ACC112 (cell line): Measurements from ENCODE around the gene GPSM1.
"Not testable (repeated sequence)": the region's sequence is repeated elsewhere in the genome, so short reads cannot be mapped to it uniquely, and the experiment has no call there.

Experiments used
- H2AFZ ChIP-seq: fragments of 200-600 bp; sonication (generic); one replicate; pipeline ENCODE4 v1.6.0; 2017; ENCODE audit warnings: antibody characterized with exemption, low read length; ENCODE audit not compliant: unreplicated experiment
- H3K27ac ChIP-seq: fragments of 200-600 bp; sonication (generic); 2 replicates; pipeline ENCODE4 v1.5.1; 2014; ENCODE audit warnings: low read depth, mild to moderate bottlenecking, antibody characterized with exemption, low read length, moderate library complexity
- H3K27me3 ChIP-seq: fragments of 200-600 bp; sonication (generic); 2 replicates; pipeline ENCODE4 v1.6.1; 2014; ENCODE audit warnings: mild to moderate bottlenecking, antibody characterized with exemption, low read length, moderate library complexity, mixed read lengths; ENCODE audit not compliant: insufficient read depth
- H3K36me3 ChIP-seq: fragments of 200-600 bp; sonication (generic); 2 replicates; pipeline ENCODE4 v1.6.1; 2016; ENCODE audit warnings: mild to moderate bottlenecking, antibody characterized with exemption, low read length, moderate library complexity, mixed read lengths; ENCODE audit not compliant: insufficient read depth
- H3K4me1 ChIP-seq: fragments of 200-600 bp; sonication (generic); one replicate; pipeline ENCODE4 v1.6.1; 2016; ENCODE audit warnings: low read length, mixed read lengths; ENCODE audit not compliant: insufficient read depth, unreplicated experiment, control insufficient read depth
- H3K4me3 ChIP-seq: fragments of 200-600 bp; sonication (generic); 2 replicates; pipeline ENCODE4 v1.5.1; 2014; ENCODE audit warnings: mild to moderate bottlenecking, low read depth, low read length
- H3K79me2 ChIP-seq: fragments of 200-600 bp; sonication (generic); one replicate; pipeline ENCODE4 v1.6.0; 2016; ENCODE audit warnings: low read length; ENCODE audit not compliant: control insufficient read depth, unreplicated experiment, insufficient read depth

GPSM1 gene

GRCh38 chr9:136312436-136312835, 14.9 kb upstream of the GPSM1 start:
- no peaks in the 10 kb centered on the region for H3K27me3 ChIP-seq
- H3K79me2 ChIP-seq: no peaks in the 10 kb centered on the region
- no peaks in the 10 kb centered on the region for H3K4me1 ChIP-seq
- H3K4me3 ChIP-seq: no peak overlapping the region
- H3K36me3 ChIP-seq: no peaks in the 10 kb centered on the region
- H3K27ac ChIP-seq: no peak overlapping the region
- no peak overlapping the region for H2AFZ ChIP-seq

GRCh38 chr9:136313111-136314055, 14.0 kb upstream of the GPSM1 start:
- Histone ChIP-seq H3K27ac (no peak overlapping the region), H3K36me3 (no peaks in the 10 kb centered on the region), H3K4me1 (no peaks in the 10 kb centered on the region), H3K4me3 (no peak overlapping the region), H2AFZ (no peak overlapping the region), H3K79me2 (no peaks in the 10 kb centered on the region), H3K27me3 (no peaks in the 10 kb centered on the region)

DNA sequence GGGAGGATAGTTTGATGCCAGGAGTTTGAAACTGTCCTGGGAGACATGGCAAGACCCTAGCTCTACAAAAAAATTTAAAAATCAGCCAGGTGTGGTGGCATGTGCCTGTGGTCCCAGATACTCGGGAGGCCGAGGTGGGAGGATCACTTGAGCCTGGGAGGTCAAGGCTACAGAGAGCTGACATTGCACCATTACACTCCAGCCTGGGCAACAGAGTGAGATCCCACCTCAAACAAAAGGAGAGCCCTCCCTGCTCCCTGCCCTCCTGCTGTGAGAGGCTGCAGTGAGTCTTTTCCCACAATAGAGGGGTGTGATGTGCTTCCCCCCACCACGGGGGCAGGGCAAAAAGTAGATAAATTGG, 13.3 kb upstream of the GPSM1 start:
- Histone ChIP-seq H2AFZ (no peak overlapping the region), H3K4me1 (no peaks in the 10 kb centered on the region), H3K4me3 (no peak overlapping the region), H3K79me2 (no peaks in the 10 kb centered on the region), H3K27ac (no peak overlapping the region), H3K27me3 (no peaks in the 10 kb centered on the region), H3K36me3 (no peaks in the 10 kb centered on the region)

GRCh38 chr9:136314944-136315343, 12.4 kb upstream of the GPSM1 start:
- H3K4me1 ChIP-seq: no peaks in the 10 kb centered on the region
- H3K79me2 ChIP-seq: no peaks in the 10 kb centered on the region

GRCh38 chr9:136316271-136316751, 11.0 kb upstream of the GPSM1 start:
- H3K36me3 ChIP-seq: no peaks in the 10 kb centered on the region
- no peak overlapping the region for H2AFZ ChIP-seq
- no peak overlapping the region for H3K4me3 ChIP-seq
- no peaks in the 10 kb centered on the region for H3K79me2 ChIP-seq
- no peaks in the 10 kb centered on the region for H3K4me1 ChIP-seq
- no peaks in the 10 kb centered on the region for H3K27me3 ChIP-seq
- no peak overlapping the region for H3K27ac ChIP-seq

More at GRCh38 chr9:136314944-136315343, 12.4 kb upstream of the GPSM1 start:
- H3K36me3 ChIP-seq: no peaks in the 10 kb centered on the region
- H3K27ac ChIP-seq: no peak overlapping the region
- H3K4me3 ChIP-seq: no peak overlapping the region
- no peaks in the 10 kb centered on the region for H3K27me3 ChIP-seq
- H2AFZ ChIP-seq: no peak overlapping the region

GRCh38 chr9:136316896-136317676, 10.3 kb upstream of the GPSM1 start:
- H3K4me1 ChIP-seq: no peaks in the 10 kb centered on the region
- H3K4me3 ChIP-seq: no peak overlapping the region
- no peak overlapping the region for H3K27ac ChIP-seq
- no peaks in the 10 kb centered on the region for H3K79me2 ChIP-seq
- H2AFZ ChIP-seq: no peak overlapping the region
- no peaks in the 10 kb centered on the region for H3K36me3 ChIP-seq
- no peaks in the 10 kb centered on the region for H3K27me3 ChIP-seq

DNA sequence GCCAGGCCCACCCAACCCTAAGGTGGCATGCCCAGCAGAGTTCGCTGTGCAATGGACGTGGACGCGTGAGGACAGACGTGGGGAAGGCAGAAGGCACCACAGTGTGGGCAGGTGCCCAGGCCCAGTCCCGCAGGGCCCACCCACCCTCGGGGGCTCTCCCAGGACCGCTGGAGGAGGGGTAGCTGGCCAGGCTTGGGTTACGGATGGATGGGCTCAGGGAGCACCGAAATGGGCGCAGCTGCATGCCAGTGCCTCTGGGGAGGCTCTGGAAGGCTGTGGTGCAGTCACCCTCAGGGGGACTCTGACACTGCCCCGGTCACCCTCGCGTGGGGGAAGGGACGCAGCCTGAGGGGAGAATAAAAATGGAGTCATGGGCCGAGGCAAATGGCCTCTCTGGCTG, 9.6 kb upstream of the GPSM1 start:
- Histone ChIP-seq H3K79me2 (no peaks in the 10 kb centered on the region), H3K4me3 (no peak overlapping the region), H3K27me3 (no peaks in the 10 kb centered on the region), H2AFZ (no peak overlapping the region), H3K36me3 (no peaks in the 10 kb centered on the region), H3K27ac (no peak overlapping the region), H3K4me1 (no peaks in the 10 kb centered on the region)

- no peak overlapping the region for H2AFZ ChIP-seq
- H3K4me1 ChIP-seq: no peaks in the 10 kb centered on the region
- no peaks in the 10 kb centered on the region for H3K36me3 ChIP-seq
- H3K27me3 ChIP-seq: no peaks in the 10 kb centered on the region
- no peak overlapping the region for H3K27ac ChIP-seq
- H3K79me2 ChIP-seq: no peaks in the 10 kb centered on the region
- H3K4me3 ChIP-seq: no peak overlapping the region
These were observed 9.1 kb upstream of the GPSM1 start for GRCh38 chr9:136318111-136318775.

DNA sequence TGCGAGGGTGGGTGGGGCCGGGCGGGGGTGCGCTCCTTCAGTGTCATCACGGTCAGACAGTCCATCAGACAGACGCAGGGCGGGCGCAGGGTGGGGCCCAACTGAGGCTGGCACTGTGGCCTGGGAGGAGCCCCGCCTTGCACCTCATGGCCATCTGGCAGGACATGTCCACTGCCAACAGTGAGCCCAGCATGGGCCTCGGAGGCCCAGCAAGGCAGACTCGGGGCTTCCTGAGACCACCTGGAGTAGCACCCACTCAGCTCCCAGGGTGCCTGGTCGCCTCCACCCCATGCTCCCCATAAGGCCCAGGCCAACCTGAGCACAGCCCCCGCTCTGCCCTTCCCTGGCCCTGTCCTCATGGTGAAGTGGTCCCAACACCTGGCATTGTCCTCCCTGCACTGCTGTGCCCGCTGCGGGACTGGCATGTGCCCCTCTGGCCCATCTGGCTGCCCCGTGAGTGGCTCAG, 8.5 kb upstream of the GPSM1 start:
- H3K27me3 ChIP-seq: no peaks in the 10 kb centered on the region
- H3K4me1 ChIP-seq: no peaks in the 10 kb centered on the region

DNA sequence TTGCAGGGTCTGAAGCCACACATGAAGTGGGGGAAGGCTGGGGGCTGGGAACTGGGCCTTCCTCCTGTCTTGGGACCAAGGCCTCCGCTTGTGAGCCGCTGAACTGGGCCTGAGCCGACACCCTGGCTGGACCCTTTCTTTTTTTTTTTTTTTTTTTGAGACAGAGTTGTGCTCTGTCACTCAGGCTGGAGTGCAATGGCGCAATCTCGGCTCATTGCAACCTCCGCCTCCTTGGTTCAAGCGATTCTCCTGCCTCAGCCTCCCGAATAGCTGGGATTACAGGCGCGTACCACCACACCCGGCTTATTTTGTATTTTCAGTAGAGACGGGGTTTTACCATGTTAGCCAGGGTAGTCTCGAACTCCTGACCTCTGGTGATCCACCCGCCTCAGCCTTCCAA, 8.1 kb upstream of the GPSM1 start:
- H3K4me1 ChIP-seq, H3K4me3 ChIP-seq, H3K79me2 ChIP-seq, H3K27me3 ChIP-seq, H3K36me3 ChIP-seq, H3K27ac ChIP-seq, H2AFZ ChIP-seq: not testable (repeated sequence)

More for the DNA sequence above, 8.5 kb upstream of the GPSM1 start:
- H3K36me3 ChIP-seq: no peaks in the 10 kb centered on the region
- H2AFZ ChIP-seq: no peak overlapping the region
- H3K4me3 ChIP-seq: no peak overlapping the region
- H3K79me2 ChIP-seq: no peaks in the 10 kb centered on the region
- H3K27ac ChIP-seq: no peak overlapping the region
